Ishikawa (cell line): ENCODE results near the gene PLXNA3.

Experiments
- CEBPB ChIP-seq: IDR thresholded peaks from 2 replicates; pipeline ENCODE4 v1.6.1; 2012
- CREB1 ChIP-seq: IDR thresholded peaks from 2 replicates; pipeline ENCODE4 v1.6.1; 2012; ENCODE audit warnings: low read depth
- EGR1 ChIP-seq: IDR thresholded peaks from 2 replicates; pipeline ENCODE4 v1.6.1; 2012
- EP300 ChIP-seq: IDR thresholded peaks from 2 replicates; pipeline ENCODE4 v1.6.1; 2012; ENCODE audit warnings: borderline replicate concordance
- FOXM1 ChIP-seq: IDR thresholded peaks from 2 replicates; pipeline ENCODE4 v1.6.1; 2012; ENCODE audit warnings: low read depth, borderline replicate concordance
- NFIC ChIP-seq: IDR thresholded peaks from 2 replicates; pipeline ENCODE4 v1.6.1; 2012
- RAD21 ChIP-seq: IDR thresholded peaks from 2 replicates; pipeline ENCODE4 v1.6.1; 2012; ENCODE audit warnings: low read depth
- TAF1 ChIP-seq: IDR thresholded peaks from 2 replicates; pipeline ENCODE4 v1.6.1; 2012; ENCODE audit warnings: low read depth, mild to moderate bottlenecking
- TCF12 ChIP-seq: IDR thresholded peaks from 2 replicates; pipeline ENCODE4 v1.6.1; 2012; ENCODE audit warnings: low read depth
- TEAD4 ChIP-seq: IDR thresholded peaks from 2 replicates; pipeline ENCODE4 v1.6.1; 2012
- YY1 ChIP-seq: IDR thresholded peaks from 2 replicates; pipeline ENCODE4 v1.6.1; 2012; ENCODE audit warnings: low read depth
- ZBTB7A ChIP-seq: IDR thresholded peaks from 2 replicates; pipeline ENCODE4 v1.6.1; 2012; ENCODE audit warnings: low read depth
- TF ChIP-seq, protein P1 (sequence below): IDR thresholded peaks from 2 replicates; pipeline ENCODE4 v1.6.1; 2012
- TF ChIP-seq, protein P2 (sequence below): IDR thresholded peaks from 2 replicates; pipeline ENCODE4 v1.6.1; 2012
- TF ChIP-seq, protein P3 (sequence below): IDR thresholded peaks from 2 replicates; pipeline ENCODE4 v1.6.1; 2012; ENCODE audit warnings: low read depth, mild to moderate bottlenecking

Gene PLXNA3

GRCh38 chrX:154440623-154441357, 17.3 kb upstream of the PLXNA3 start:
- TF ChIP-seq CEBPB (no peak), TAF1 (no peak), RAD21 (no peak), NFIC (no peak), EP300 (no peak), FOXM1 (no peak), TCF12 (no peak), EGR1 (no peak), YY1 (no peak), CREB1 (no peak)
- TF ChIP-seq, protein P1, sequence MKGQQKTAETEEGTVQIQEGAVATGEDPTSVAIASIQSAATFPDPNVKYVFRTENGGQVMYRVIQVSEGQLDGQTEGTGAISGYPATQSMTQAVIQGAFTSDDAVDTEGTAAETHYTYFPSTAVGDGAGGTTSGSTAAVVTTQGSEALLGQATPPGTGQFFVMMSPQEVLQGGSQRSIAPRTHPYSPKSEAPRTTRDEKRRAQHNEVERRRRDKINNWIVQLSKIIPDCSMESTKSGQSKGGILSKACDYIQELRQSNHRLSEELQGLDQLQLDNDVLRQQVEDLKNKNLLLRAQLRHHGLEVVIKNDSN, result no peak
- TF ChIP-seq, protein P2, sequence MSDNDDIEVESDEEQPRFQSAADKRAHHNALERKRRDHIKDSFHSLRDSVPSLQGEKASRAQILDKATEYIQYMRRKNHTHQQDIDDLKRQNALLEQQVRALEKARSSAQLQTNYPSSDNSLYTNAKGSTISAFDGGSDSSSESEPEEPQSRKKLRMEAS, result no peak
- TF ChIP-seq, protein P3, sequence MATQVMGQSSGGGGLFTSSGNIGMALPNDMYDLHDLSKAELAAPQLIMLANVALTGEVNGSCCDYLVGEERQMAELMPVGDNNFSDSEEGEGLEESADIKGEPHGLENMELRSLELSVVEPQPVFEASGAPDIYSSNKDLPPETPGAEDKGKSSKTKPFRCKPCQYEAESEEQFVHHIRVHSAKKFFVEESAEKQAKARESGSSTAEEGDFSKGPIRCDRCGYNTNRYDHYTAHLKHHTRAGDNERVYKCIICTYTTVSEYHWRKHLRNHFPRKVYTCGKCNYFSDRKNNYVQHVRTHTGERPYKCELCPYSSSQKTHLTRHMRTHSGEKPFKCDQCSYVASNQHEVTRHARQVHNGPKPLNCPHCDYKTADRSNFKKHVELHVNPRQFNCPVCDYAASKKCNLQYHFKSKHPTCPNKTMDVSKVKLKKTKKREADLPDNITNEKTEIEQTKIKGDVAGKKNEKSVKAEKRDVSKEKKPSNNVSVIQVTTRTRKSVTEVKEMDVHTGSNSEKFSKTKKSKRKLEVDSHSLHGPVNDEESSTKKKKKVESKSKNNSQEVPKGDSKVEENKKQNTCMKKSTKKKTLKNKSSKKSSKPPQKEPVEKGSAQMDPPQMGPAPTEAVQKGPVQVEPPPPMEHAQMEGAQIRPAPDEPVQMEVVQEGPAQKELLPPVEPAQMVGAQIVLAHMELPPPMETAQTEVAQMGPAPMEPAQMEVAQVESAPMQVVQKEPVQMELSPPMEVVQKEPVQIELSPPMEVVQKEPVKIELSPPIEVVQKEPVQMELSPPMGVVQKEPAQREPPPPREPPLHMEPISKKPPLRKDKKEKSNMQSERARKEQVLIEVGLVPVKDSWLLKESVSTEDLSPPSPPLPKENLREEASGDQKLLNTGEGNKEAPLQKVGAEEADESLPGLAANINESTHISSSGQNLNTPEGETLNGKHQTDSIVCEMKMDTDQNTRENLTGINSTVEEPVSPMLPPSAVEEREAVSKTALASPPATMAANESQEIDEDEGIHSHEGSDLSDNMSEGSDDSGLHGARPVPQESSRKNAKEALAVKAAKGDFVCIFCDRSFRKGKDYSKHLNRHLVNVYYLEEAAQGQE, result no peak

DNA sequence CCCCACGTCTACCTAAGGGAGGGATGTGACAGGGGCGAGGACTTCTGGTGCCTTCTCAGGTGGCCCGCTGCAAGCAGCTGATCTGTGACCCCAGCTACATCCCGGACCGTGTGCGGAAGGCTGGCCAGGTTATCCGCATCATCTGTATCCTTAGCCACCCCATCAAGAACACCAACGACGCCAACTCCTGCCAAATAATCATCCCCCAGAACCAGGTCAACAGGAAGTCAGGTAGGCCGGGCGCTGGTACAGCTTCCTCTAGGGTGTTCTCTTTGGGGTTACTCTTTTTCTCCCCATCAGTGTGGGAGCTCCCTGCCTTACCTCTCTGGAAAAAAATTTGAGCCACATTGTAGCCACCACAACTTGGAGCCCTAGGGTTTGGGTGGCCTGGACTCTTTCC, 16.5 kb upstream of the PLXNA3 start:
- TF ChIP-seq EP300 (no peak), FOXM1 (no peak), CREB1 (no peak), TEAD4 (no peak), ZBTB7A (no peak), YY1 (no peak), CEBPB (no peak)
- TF ChIP-seq, protein P2, result no peak

DNA sequence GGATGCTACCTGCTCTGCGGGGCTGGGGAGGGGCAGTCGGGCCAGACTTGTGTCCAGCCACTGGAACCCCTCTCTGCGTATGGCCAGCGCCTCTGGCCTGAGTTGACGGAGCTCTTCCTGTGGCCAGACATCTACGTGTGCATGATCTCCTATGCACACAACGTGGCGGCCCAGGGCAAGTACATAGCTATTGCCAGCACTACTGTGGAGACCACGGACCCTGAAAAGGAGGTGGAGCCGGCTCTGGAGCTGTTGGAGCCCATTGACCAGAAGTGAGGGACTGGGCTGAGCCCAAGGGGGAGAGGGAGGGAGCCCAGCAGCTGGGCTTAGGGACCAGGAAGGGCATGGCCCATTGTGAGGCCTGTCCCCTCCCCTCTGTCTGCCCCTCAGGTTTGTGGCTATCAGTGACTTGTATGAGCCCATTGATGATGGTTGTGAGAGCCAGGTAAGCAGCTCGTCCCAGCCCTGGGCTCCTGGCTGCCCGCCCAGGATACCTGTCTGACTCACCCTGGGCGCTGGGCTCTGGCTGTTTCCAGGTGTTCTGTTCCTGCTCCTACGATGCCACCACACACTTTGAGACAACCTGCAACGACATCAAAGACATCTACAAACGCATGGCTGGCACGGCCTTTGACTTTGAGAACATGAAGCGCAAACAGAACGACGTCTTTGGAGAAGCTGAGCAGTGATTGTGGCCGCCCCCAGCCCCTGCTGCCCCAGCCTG, 15.9 kb upstream of the PLXNA3 start:
- TF ChIP-seq FOXM1 (no peak), EP300 (no peak), CEBPB (no peak), RAD21 (no peak), YY1 (no peak), ZBTB7A (no peak), CREB1 (no peak), EGR1 (no peak)
- TF ChIP-seq, protein P1, result no peak
- TF ChIP-seq, protein P3, result no peak
- TF ChIP-seq, protein P2, result no peak

- TF ChIP-seq, protein P1, result no peak
- TF ChIP-seq EGR1 (no peak), ZBTB7A (no peak), TAF1 (no peak), CEBPB (no peak), NFIC (no peak), RAD21 (no peak), EP300 (no peak)
- TF ChIP-seq, protein P3, result no peak
- TF ChIP-seq, protein P2, result no peak
These were observed 14.6 kb upstream of the PLXNA3 start for GRCh38 chrX:154443479-154443910.
